Thymus (tissue), 11 donors: ENCODE data around the gene JMJD1C. TPM values are rescaled to one million over a fixed set of nuclear protein-coding genes. Genes with fewer than 3 reads are reported as not detected.

Experiments
- DNase-seq, 9 donors: peaks; one replicate each; pipeline ENCODE4 v3.0.0-alpha.2; 2013; ENCODE audit warnings: low spot score in 9 of 9, low read depth in 6 of 9, missing footprints in 1 of 9
- H3K27ac ChIP-seq, 2 donors: one replicate each; pipeline ENCODE4 v1.5.1; 2013; ENCODE audit warnings: control low read depth in 1 of 2, low read depth in 1 of 2, low read length in 1 of 2, mild to moderate bottlenecking in 1 of 2, moderate library complexity in 1 of 2
- H3K27me3 ChIP-seq, 2 donors: one replicate each; pipeline ENCODE4 v1.5.1; 2013; ENCODE audit warnings: low read length in 1 of 2; ENCODE audit not compliant: control insufficient read depth in 2 of 2, insufficient read depth in 1 of 2
- H3K36me3 ChIP-seq, 2 donors: one replicate each; pipeline ENCODE4 v1.5.1; 2013; ENCODE audit warnings: low read length in 1 of 2, mild to moderate bottlenecking in 1 of 2, moderate library complexity in 1 of 2; ENCODE audit not compliant: control insufficient read depth in 2 of 2, insufficient read depth in 2 of 2
- H3K4me1 ChIP-seq, 2 donors: one replicate each; pipeline ENCODE4 v1.5.1; 2013; ENCODE audit warnings: low read length in 2 of 2; ENCODE audit not compliant: control insufficient read depth in 2 of 2, insufficient read depth in 2 of 2
- H3K4me3 ChIP-seq, 2 donors: one replicate each; pipeline ENCODE4 v1.5.1; 2013; ENCODE audit warnings: low read length in 2 of 2, control low read depth in 1 of 2, mild to moderate bottlenecking in 1 of 2
- H3K9me3 ChIP-seq, 2 donors: one replicate each; pipeline ENCODE4 v1.5.1; 2013; ENCODE audit warnings: low read length in 1 of 2, mild to moderate bottlenecking in 1 of 2; ENCODE audit not compliant: control insufficient read depth in 2 of 2, insufficient read depth in 1 of 2
- WGBS: extraction: QIAGEN DNeasy Blood & Tissue Kit; methylation state at CpG from one replicate; pipeline ENCODE4 v1.1.7; 2013; 5-methylcytosine and 5-hydroxymethylcytosine counted together
- polyA plus RNA-seq: library from polyadenylated mRNA; stranded (reverse); fragments of 200-250 nt; gene quantifications from one replicate; pipeline ENCODE4 v1.2.3, GENCODE V29; 2013
- total RNA-seq: library from RNA; stranded (reverse); fragments of 120-200 nt; gene quantifications from one replicate; pipeline ENCODE4 v1.2.4, GENCODE V29; 2013
- donor health status: healthy.

JMJD1C gene
- total and polyA plus RNA-seq, 2 donors: 70.8 to 86.2 TPM

GRCh38 chr10:63253040-63253439 lies 212.7 kb downstream of the JMJD1C start:
- Histone ChIP-seq H3K9me3 (no peaks in the 10 kb centered on the region), H3K4me1 (no peaks in the 10 kb centered on the region), H3K4me3 (no peak overlapping the region), H3K27me3 (no peaks in the 10 kb centered on the region), H3K36me3 (no peaks in the 10 kb centered on the region), H3K27ac (no peak overlapping the region)
- DNase-seq: no peak
- WGBS: over 99% methylated on average over 4 of the region's 4 CpGs

- DNase-seq: no peak
- Histone ChIP-seq H3K4me1 (no peaks in the 10 kb centered on the region), H3K36me3 (no peaks in the 10 kb centered on the region), H3K27ac (no peak overlapping the region), H3K27me3 (no peaks in the 10 kb centered on the region), H3K4me3 (no peak overlapping the region), H3K9me3 (no peaks in the 10 kb centered on the region)
These were observed 213.5 kb downstream of the JMJD1C start for GRCh38 chr10:63252095-63252762.

- H3K36me3 ChIP-seq: no peaks in the 10 kb centered on the region
- H3K27ac ChIP-seq: no peak overlapping the region
- no peak overlapping the region for H3K4me3 ChIP-seq
- DNase-seq: no peak
- no peaks in the 10 kb centered on the region for H3K27me3 ChIP-seq
- 98% methylated on average over 2 of the region's 2 CpGs for WGBS
- no peaks in the 10 kb centered on the region for H3K9me3 ChIP-seq
- no peaks in the 10 kb centered on the region for H3K4me1 ChIP-seq
These were observed 215.7 kb downstream of the JMJD1C start for GRCh38 chr10:63250032-63250431.

DNA sequence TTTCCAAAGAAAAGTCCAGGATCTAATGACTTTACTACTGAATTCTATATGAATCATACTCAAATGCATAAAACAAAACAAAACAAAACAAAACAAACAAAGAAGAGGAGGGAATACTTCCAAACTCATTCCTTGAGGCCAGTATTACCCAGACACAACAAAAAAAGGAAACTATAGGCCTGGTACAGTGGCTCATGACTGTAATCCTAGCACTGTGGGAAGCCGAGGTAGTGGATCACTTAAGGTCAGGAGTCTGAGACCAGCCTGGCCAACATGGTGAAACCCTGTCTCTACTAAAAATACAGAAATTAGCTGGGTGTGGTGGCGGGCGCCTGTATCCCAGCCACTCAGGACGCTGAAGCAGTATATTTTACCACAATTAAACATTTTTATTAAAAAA lies 218.0 kb downstream of the JMJD1C start:
- 98% methylated on average over 4 of the region's 4 CpGs for WGBS
- no peak overlapping the region for H3K27ac ChIP-seq
- H3K36me3 ChIP-seq: no peaks in the 10 kb centered on the region
- no peak for DNase-seq
- no peaks in the 10 kb centered on the region for H3K9me3 ChIP-seq
- H3K4me1 ChIP-seq: peaks cover 4 to 7% of the 10 kb centered on the region in 2 donors
- H3K4me3 ChIP-seq: no peak overlapping the region
- no peaks in the 10 kb centered on the region for H3K27me3 ChIP-seq

DNA sequence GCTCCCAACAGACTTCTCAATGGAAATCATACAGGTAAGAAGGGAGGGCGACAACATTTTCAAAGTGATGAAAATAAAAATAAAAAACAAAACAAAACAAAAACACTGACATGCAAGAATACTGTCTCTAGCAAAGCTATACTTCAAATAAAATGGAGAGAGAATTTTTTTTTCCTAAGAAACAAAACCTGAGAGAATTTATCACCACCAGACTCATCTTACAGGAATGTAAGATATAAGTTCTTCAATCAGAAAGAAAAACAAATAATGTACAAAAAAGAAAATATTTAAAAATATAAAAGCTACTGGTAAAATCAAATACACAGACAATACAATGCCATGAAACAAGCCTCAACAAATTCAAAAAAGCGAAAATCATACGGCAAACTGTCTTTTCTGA lies 219.4 kb downstream of the JMJD1C start:
- Histone ChIP-seq H3K27me3 (no peaks in the 10 kb centered on the region), H3K4me3 (no peak overlapping the region), H3K36me3 (no peaks in the 10 kb centered on the region), H3K27ac (no peak overlapping the region), H3K9me3 (no peaks in the 10 kb centered on the region), H3K4me1 (peaks cover 8 to 13% of the 10 kb centered on the region in 2 donors)
- WGBS: 79% methylated on average over 3 of the region's 3 CpGs
- DNase-seq: no peak

- peaks cover 8 to 14% of the 10 kb centered on the region in 2 donors for H3K4me1 ChIP-seq
- no peaks in the 10 kb centered on the region for H3K9me3 ChIP-seq
- no peak overlapping the region for H3K4me3 ChIP-seq
- DNase-seq: peak in 4 of 9 donors; percentile 8 to 52 (median 32)
- no peaks in the 10 kb centered on the region for H3K36me3 ChIP-seq
- 7% methylated on average over 2 of the region's 2 CpGs for WGBS
- peak overlapping the region in 1 of 2 donors; percentile 63 for H3K27ac ChIP-seq
- no peaks in the 10 kb centered on the region for H3K27me3 ChIP-seq
These were observed 223.9 kb downstream of the JMJD1C start for GRCh38 chr10:63241841-63242281.

DNA sequence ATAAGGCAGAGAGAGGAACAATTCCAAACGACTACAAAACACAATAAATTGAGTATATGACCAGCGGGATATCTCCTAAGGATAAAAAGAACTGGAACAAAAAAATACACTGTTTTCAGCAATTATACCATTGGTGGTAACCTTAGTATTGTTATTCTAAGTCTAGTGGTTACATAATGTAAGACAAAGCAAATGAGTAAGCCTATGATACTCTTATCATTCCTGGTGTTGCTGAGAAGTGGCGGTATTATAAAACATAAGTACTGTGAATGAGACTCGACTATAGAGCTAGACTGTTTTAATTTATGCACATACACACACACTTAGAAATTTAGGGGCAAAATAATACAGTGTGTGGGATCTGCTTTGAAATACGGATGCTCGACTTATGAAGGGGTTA lies 225.0 kb downstream of the JMJD1C start:
- H3K27me3 ChIP-seq: no peaks in the 10 kb centered on the region
- DNase-seq: no peak
- no peaks in the 10 kb centered on the region for H3K9me3 ChIP-seq
- H3K4me3 ChIP-seq: no peak overlapping the region
- 85% methylated on average over 6 of the region's 6 CpGs for WGBS
- peak overlapping the region in 1 of 2 donors; percentile 63 for H3K27ac ChIP-seq
- no peaks in the 10 kb centered on the region for H3K36me3 ChIP-seq
- H3K4me1 ChIP-seq: peaks cover 8 to 18% of the 10 kb centered on the region in 2 donors

GRCh38 chr10:63238501-63238900 lies 227.3 kb downstream of the JMJD1C start:
- Histone ChIP-seq H3K27ac (no peak overlapping the region), H3K9me3 (no peaks in the 10 kb centered on the region), H3K4me3 (no peak overlapping the region), H3K36me3 (no peaks in the 10 kb centered on the region), H3K27me3 (no peaks in the 10 kb centered on the region), H3K4me1 (peaks cover 4 to 15% of the 10 kb centered on the region in 2 donors)
- DNase-seq: no peak
- WGBS: 93% methylated on average over 1 of the region's 1 CpG

GRCh38 chr10:63237396-63237795 lies 228.4 kb downstream of the JMJD1C start:
- no peak overlapping the region for H3K27ac ChIP-seq
- no peaks in the 10 kb centered on the region for H3K36me3 ChIP-seq
- DNase-seq: no peak
- H3K4me3 ChIP-seq: no peak overlapping the region
- no peaks in the 10 kb centered on the region for H3K27me3 ChIP-seq
- peaks cover 2 to 9% of the 10 kb centered on the region in 2 donors for H3K4me1 ChIP-seq
- 98% methylated on average over 3 of the region's 3 CpGs for WGBS
- H3K9me3 ChIP-seq: no peaks in the 10 kb centered on the region
